MM.1S (cell line): ENCODE data around the gene DAB1.

Experiments
- DNase-seq: peaks from one replicate; pipeline ENCODE4 v3.0.0-alpha.2; 2015
- H2AFZ ChIP-seq: fragments of 300-600 bp; sonication (generic); 2 replicates; pipeline ENCODE4 v1.6.0; 2016; ENCODE audit warnings: antibody characterized with exemption, low read length
- H3F3A ChIP-seq: fragments of 300-600 bp; sonication (generic); 2 replicates; pipeline ENCODE4 v1.6.1; 2016; ENCODE audit warnings: mild to moderate bottlenecking, antibody characterized with exemption, low read length, moderate library complexity, mixed read lengths; ENCODE audit not compliant: insufficient read depth
- H3K27ac ChIP-seq: fragments of 300-600 bp; sonication (generic); 2 replicates; pipeline ENCODE4 v1.5.1; 2016; ENCODE audit warnings: mild to moderate bottlenecking, low read length
- H3K27me3 ChIP-seq: fragments of 300-600 bp; sonication (generic); replicated peaks from 2 replicates; pipeline ENCODE4 v1.6.0; 2016; ENCODE audit warnings: low read length; ENCODE audit not compliant: insufficient read depth
- H3K36me3 ChIP-seq: fragments of 300-600 bp; sonication (generic); replicated peaks from 2 replicates; pipeline ENCODE4 v1.6.1; 2016; ENCODE audit warnings: mild to moderate bottlenecking, low read length, mixed read lengths; ENCODE audit not compliant: insufficient read depth
- H3K4me1 ChIP-seq: fragments of 300-600 bp; sonication (generic); 2 replicates; pipeline ENCODE4 v1.6.1; 2016; ENCODE audit warnings: low read length, mixed read lengths
- H3K4me2 ChIP-seq: fragments of 300-600 bp; sonication (generic); 2 replicates; pipeline ENCODE4 v1.6.0; 2016; ENCODE audit warnings: low read depth, low read length
- H3K4me3 ChIP-seq: fragments of 300-600 bp; sonication (generic); 2 replicates; pipeline ENCODE4 v1.5.1; 2016; ENCODE audit warnings: low read length, mixed read lengths
- H3K79me2 ChIP-seq: fragments of 300-600 bp; sonication (generic); 2 replicates; pipeline ENCODE4 v1.6.1; 2016; ENCODE audit warnings: mixed run types, low read length, mixed read lengths
- H3K9ac ChIP-seq: fragments of 300-600 bp; sonication (generic); 2 replicates; pipeline ENCODE4 v1.6.1; 2016; ENCODE audit warnings: low read length, mixed read lengths
- H3K9me2 ChIP-seq: fragments of 300-600 bp; sonication (generic); replicated peaks from 2 replicates; pipeline ENCODE4 v1.6.1; 2016; ENCODE audit warnings: mild to moderate bottlenecking, low read length, mixed read lengths; ENCODE audit not compliant: insufficient read depth
- H3K9me3 ChIP-seq: fragments of 300-600 bp; sonication (generic); replicated peaks from 2 replicates; pipeline ENCODE4 v1.6.1; 2016; ENCODE audit warnings: mild to moderate bottlenecking, low read length, mixed read lengths; ENCODE audit not compliant: insufficient read depth
- H4K20me1 ChIP-seq: fragments of 300-600 bp; sonication (generic); 2 replicates; pipeline ENCODE4 v1.6.1; 2016; ENCODE audit warnings: mild to moderate bottlenecking, low read length, moderate library complexity, mixed read lengths; ENCODE audit not compliant: insufficient read depth
- EZH2 ChIP-seq: fragments of 300-600 bp; sonication (generic); optimal IDR thresholded peaks from 2 replicates; pipeline ENCODE3; 2017; ENCODE audit warnings: low read depth, mild to moderate bottlenecking, antibody characterized with exemption, low read length, mixed read lengths
- EZH2phosphoT487 ChIP-seq: fragments of 300-600 bp; sonication (generic); IDR thresholded peaks from 2 replicates; pipeline ENCODE4 v1.6.1; 2018; ENCODE audit warnings: antibody characterized with exemption, low read length
- TF ChIP-seq, protein P1 (sequence below): fragments of 300-600 bp; sonication (generic); IDR thresholded peaks from 2 replicates; pipeline ENCODE4 v1.5.1; 2016; ENCODE audit warnings: antibody characterized with exemption, low read length, mixed read lengths

The DAB1 gene

DNA sequence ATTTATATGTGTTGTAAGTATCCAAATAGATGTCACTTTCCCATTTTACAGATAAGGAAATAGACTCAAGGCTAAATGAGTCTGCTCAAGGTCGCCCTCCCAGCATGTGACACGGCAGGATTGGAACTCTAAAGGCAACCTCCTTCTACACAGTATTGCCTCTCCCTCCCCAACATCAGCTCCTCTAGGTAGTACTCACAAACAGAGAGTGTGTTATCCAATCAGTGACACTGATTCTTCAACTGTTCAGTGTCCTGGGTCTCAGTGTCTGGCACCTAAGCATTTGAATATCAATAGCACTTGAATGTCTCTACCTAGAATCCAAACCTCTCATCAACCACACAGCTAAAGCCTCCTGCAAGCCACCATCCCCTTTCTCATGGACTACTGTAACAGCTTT lies 87.1 kb downstream of the DAB1 start:
- Histone ChIP-seq H3F3A (no peaks in the 10 kb centered on the region), H3K4me3 (no peak overlapping the region), H4K20me1 (no peaks in the 10 kb centered on the region), H3K79me2 (no peaks in the 10 kb centered on the region), H3K27me3 (no peaks in the 10 kb centered on the region), H3K9me2 (no peaks in the 10 kb centered on the region), H2AFZ (no peak overlapping the region), H3K4me1 (no peaks in the 10 kb centered on the region), H3K9me3 (no peaks in the 10 kb centered on the region), H3K4me2 (no peak overlapping the region), H3K27ac (no peak overlapping the region), H3K9ac (no peak overlapping the region), H3K36me3 (no peaks in the 10 kb centered on the region)
- DNase-seq: no peak
- TF ChIP-seq EZH2phosphoT487 (no peak), EZH2 (no peak)
- TF ChIP-seq, protein P1, sequence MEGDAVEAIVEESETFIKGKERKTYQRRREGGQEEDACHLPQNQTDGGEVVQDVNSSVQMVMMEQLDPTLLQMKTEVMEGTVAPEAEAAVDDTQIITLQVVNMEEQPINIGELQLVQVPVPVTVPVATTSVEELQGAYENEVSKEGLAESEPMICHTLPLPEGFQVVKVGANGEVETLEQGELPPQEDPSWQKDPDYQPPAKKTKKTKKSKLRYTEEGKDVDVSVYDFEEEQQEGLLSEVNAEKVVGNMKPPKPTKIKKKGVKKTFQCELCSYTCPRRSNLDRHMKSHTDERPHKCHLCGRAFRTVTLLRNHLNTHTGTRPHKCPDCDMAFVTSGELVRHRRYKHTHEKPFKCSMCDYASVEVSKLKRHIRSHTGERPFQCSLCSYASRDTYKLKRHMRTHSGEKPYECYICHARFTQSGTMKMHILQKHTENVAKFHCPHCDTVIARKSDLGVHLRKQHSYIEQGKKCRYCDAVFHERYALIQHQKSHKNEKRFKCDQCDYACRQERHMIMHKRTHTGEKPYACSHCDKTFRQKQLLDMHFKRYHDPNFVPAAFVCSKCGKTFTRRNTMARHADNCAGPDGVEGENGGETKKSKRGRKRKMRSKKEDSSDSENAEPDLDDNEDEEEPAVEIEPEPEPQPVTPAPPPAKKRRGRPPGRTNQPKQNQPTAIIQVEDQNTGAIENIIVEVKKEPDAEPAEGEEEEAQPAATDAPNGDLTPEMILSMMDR: no peak

GRCh38 chr1:57331620-57332019 lies 92.2 kb downstream of the DAB1 start:
- H3K36me3 ChIP-seq: no peaks in the 10 kb centered on the region
- no peak overlapping the region for H3K27ac ChIP-seq
- H3K27me3 ChIP-seq: no peaks in the 10 kb centered on the region
- DNase-seq: no peak
- H3K9me2 ChIP-seq: no peaks in the 10 kb centered on the region
- no peaks in the 10 kb centered on the region for H4K20me1 ChIP-seq
- no peaks in the 10 kb centered on the region for H3K4me1 ChIP-seq
- no peaks in the 10 kb centered on the region for H3K79me2 ChIP-seq
- no peak overlapping the region for H3K4me3 ChIP-seq
- H3K9me3 ChIP-seq: no peaks in the 10 kb centered on the region
- H3K9ac ChIP-seq: no peak overlapping the region
- TF ChIP-seq, protein P1: no peak
- TF ChIP-seq EZH2 (no peak), EZH2phosphoT487 (no peak)
- H2AFZ ChIP-seq: no peak overlapping the region
- H3F3A ChIP-seq: no peaks in the 10 kb centered on the region
- H3K4me2 ChIP-seq: no peak overlapping the region

GRCh38 chr1:57329937-57330336 lies 93.9 kb downstream of the DAB1 start:
- Histone ChIP-seq H3K36me3 (no peaks in the 10 kb centered on the region), H3K79me2 (no peaks in the 10 kb centered on the region), H3F3A (no peaks in the 10 kb centered on the region), H2AFZ (no peak overlapping the region), H3K9me3 (no peaks in the 10 kb centered on the region), H4K20me1 (no peaks in the 10 kb centered on the region), H3K4me2 (no peak overlapping the region), H3K4me3 (no peak overlapping the region), H3K27me3 (no peaks in the 10 kb centered on the region), H3K9me2 (no peaks in the 10 kb centered on the region), H3K9ac (no peak overlapping the region), H3K27ac (no peak overlapping the region), H3K4me1 (no peaks in the 10 kb centered on the region)
- no peak for TF ChIP-seq EZH2phosphoT487
- TF ChIP-seq EZH2: no peak
- TF ChIP-seq, protein P1: no peak
- no peak for DNase-seq
